HG02840 (cell line): ENCODE measurements around the gene ACSL4.
A peak's percentile ranks its signal among the peaks of the same experiment; 100 is the strongest.
"Not testable (repeated sequence)": the region's sequence is repeated elsewhere in the genome, so short reads cannot be mapped to it uniquely, and the experiment has no call there.

Experiments
- ATAC-seq: cut with Tn5 transposase; IDR thresholded peaks from one replicate; pipeline ENCODE4 v1.9.1; 2021; ENCODE audit warnings: mild to moderate bottlenecking, moderate library complexity, moderate number of reproducible peaks; ENCODE audit not compliant: unreplicated experiment, low FRiP score

Gene ACSL4

GRCh38 chrX:109732807-109733612 lies at the start of gene ACSL4:
Gene ACSL4 (minus strand): TSS chrX:109733257. CDS start chrX:109683363, 49,894 bp downstream.
- peak; percentile 60 for ATAC-seq

- no peak for ATAC-seq
These were observed 44.7 kb upstream of the ACSL4 start for GRCh38 chrX:109777749-109778148.

GRCh38 chrX:109776986-109777385 lies 43.9 kb upstream of the ACSL4 start:
- no peak for ATAC-seq

- no peak for ATAC-seq
These were observed 43.4 kb upstream of the ACSL4 start for GRCh38 chrX:109776432-109776831.

- no peak for ATAC-seq
These were observed 42.3 kb upstream of the ACSL4 start for GRCh38 chrX:109775386-109775785.

GRCh38 chrX:109774706-109775105 lies 41.6 kb upstream of the ACSL4 start:
- ATAC-seq, result peak; percentile 98

GRCh38 chrX:109774136-109774535 lies 41.1 kb upstream of the ACSL4 start:
- ATAC-seq, result no peak

GRCh38 chrX:109773374-109773773 lies 40.3 kb upstream of the ACSL4 start:
- ATAC-seq, result no peak

- ATAC-seq, result no peak
These were observed 37.7 kb upstream of the ACSL4 start for GRCh38 chrX:109770780-109771179.

- no peak for ATAC-seq
These were observed 27.8 kb upstream of the ACSL4 start for GRCh38 chrX:109760922-109761250.

- ATAC-seq, result no peak
These were observed 27.3 kb upstream of the ACSL4 start for GRCh38 chrX:109760209-109760921.

GRCh38 chrX:109753256-109753655 lies 20.2 kb upstream of the ACSL4 start:
- ATAC-seq, result no peak

- no peak for ATAC-seq
These were observed 18.6 kb upstream of the ACSL4 start for GRCh38 chrX:109751698-109752097.

GRCh38 chrX:109749207-109749606 lies 16.1 kb upstream of the ACSL4 start:
- ATAC-seq, result no peak

GRCh38 chrX:109747681-109748080 lies 14.6 kb upstream of the ACSL4 start:
- ATAC-seq, result no peak

GRCh38 chrX:109742722-109743121 lies 9.7 kb upstream of the ACSL4 start:
- no peak for ATAC-seq

GRCh38 chrX:109740896-109741295 lies 7.8 kb upstream of the ACSL4 start:
- ATAC-seq, result not testable (repeated sequence)

- ATAC-seq, result no peak
These were observed 7.4 kb upstream of the ACSL4 start for GRCh38 chrX:109740433-109740809.

GRCh38 chrX:109739625-109740432 lies 6.8 kb upstream of the ACSL4 start:
- ATAC-seq, result no peak

- no peak for ATAC-seq
These were observed 2.2 kb upstream of the ACSL4 start for GRCh38 chrX:109735202-109735744.

GRCh38 chrX:109733613-109734083 lies 591 bp upstream of the ACSL4 start:
- peak; percentile 36 for ATAC-seq
